NT2/D1 (cell line): ENCODE measurements around the gene PDE1C.

ENCODE experiments used
- YY1 ChIP-seq: IDR thresholded peaks from 2 replicates; pipeline ENCODE4 v1.6.1; 2011; ENCODE audit not compliant: insufficient read length, insufficient read depth
- ZNF274 ChIP-seq: IDR thresholded peaks from 2 replicates; pipeline ENCODE4 v1.6.1; 2011; ENCODE audit warnings: mild to moderate bottlenecking, low read depth, low read length

GRCh38 chr7:31878875-31879274 is 191.3 kb downstream of the PDE1C start:
- TF ChIP-seq ZNF274 (no peak), YY1 (no peak)
